HG03280 (cell line): ENCODE data around the gene PHRF1.

Source experiments
- ATAC-seq: cut with Tn5 transposase; IDR thresholded peaks from one replicate; pipeline ENCODE4 v1.9.1; 2021; ENCODE audit warnings: mild to moderate bottlenecking, moderate library complexity; ENCODE audit not compliant: unreplicated experiment

The PHRF1 gene, protein sequence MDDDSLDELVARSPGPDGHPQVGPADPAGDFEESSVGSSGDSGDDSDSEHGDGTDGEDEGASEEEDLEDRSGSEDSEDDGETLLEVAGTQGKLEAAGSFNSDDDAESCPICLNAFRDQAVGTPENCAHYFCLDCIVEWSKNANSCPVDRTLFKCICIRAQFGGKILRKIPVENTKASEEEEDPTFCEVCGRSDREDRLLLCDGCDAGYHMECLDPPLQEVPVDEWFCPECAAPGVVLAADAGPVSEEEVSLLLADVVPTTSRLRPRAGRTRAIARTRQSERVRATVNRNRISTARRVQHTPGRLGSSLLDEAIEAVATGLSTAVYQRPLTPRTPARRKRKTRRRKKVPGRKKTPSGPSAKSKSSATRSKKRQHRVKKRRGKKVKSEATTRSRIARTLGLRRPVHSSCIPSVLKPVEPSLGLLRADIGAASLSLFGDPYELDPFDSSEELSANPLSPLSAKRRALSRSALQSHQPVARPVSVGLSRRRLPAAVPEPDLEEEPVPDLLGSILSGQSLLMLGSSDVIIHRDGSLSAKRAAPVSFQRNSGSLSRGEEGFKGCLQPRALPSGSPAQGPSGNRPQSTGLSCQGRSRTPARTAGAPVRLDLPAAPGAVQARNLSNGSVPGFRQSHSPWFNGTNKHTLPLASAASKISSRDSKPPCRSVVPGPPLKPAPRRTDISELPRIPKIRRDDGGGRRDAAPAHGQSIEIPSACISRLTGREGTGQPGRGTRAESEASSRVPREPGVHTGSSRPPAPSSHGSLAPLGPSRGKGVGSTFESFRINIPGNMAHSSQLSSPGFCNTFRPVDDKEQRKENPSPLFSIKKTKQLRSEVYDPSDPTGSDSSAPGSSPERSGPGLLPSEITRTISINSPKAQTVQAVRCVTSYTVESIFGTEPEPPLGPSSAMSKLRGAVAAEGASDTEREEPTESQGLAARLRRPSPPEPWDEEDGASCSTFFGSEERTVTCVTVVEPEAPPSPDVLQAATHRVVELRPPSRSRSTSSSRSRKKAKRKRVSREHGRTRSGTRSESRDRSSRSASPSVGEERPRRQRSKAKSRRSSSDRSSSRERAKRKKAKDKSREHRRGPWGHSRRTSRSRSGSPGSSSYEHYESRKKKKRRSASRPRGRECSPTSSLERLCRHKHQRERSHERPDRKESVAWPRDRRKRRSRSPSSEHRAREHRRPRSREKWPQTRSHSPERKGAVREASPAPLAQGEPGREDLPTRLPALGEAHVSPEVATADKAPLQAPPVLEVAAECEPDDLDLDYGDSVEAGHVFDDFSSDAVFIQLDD (N-terminal part only)

DNA sequence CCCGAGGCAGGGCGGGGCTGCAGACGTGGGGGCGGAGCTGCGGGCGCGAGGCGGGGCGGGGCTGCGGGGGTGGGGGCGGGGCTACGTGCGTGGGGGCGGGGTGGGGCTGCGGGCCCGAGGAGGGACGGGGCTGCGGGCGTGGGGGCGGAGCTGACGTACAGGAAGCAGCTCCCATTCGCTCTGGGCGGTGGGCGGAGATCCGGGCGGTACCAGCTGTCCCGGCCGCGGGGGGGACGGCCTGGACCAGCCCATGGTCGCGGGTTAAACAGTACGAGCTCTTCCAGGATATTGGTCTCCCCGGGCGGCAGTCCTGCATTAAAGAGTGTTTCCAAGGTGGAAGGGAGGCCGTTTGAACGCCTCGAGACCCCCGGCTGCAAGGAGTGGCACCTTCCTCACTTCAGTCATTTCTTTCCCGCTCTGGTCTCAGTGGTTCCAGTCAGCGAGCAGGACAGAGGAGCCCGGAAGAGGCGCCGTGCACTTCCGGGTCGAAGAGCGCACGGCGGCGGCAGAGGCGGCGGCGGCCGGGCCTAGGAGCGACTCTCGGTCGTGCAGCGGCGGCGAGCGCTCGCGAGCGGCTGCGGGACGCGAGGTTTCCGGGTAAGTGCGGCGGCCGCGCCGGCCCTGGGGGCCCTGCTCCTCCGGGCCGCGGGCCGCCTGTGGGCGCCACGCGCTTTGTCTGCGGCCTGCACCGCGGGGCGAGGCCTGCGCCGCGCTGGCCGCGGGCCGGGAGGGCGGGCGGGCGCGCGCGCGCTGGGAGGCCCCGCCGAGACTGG, at the start of gene PHRF1:
Gene PHRF1 (plus strand): TSS at position 475 of the 773 bp plus-strand sequence. CDS start 5,043 bp downstream, outside the sequence.
- peak; percentile 86 for ATAC-seq

GRCh38 chr11:528166-528814, 48.0 kb upstream of the PHRF1 start:
- no peak for ATAC-seq

DNA sequence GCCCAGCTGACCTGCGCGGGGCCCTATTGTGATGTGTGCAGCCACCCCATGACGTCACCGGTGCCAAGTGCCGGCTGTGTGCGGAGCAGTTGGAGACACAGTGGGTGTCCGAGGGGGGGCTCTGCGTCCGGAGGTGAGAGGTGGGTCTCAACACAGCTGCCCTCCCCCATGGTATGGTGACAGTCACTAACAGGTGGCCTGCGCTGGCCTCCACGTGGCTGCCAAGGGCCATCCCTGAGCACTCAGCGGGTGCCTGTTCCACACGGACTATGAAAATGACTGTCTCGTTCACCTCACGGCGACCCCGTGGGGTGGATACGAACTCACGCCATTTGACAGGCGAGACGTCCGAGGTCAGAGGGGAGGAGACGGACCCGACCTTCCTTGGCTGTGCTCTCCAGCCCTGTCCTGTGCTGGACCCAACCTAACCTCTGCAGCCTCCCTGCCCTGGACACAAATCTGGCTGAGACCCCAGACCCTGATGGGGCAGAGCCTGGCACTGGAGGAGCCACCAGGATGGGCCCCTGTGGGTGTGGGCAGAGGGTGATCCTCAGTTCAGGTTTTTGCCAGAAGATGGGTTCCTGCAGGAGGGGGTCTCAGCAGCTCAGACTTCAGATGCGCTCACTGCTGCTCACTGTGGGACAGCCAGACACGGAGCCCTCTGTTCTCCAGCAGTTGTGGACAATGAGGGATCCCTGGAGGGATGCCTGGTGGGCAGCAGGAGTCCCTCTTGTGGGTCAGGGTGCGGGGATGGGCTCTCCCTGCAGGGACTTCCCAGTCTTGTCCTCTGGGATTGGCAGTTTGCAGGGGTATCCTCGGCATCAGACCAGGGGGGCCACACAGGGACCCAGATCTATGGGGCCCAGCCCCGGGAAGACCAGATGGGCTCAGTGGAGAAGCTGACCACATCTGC, 47.2 kb upstream of the PHRF1 start:
- ATAC-seq: no peak

DNA sequence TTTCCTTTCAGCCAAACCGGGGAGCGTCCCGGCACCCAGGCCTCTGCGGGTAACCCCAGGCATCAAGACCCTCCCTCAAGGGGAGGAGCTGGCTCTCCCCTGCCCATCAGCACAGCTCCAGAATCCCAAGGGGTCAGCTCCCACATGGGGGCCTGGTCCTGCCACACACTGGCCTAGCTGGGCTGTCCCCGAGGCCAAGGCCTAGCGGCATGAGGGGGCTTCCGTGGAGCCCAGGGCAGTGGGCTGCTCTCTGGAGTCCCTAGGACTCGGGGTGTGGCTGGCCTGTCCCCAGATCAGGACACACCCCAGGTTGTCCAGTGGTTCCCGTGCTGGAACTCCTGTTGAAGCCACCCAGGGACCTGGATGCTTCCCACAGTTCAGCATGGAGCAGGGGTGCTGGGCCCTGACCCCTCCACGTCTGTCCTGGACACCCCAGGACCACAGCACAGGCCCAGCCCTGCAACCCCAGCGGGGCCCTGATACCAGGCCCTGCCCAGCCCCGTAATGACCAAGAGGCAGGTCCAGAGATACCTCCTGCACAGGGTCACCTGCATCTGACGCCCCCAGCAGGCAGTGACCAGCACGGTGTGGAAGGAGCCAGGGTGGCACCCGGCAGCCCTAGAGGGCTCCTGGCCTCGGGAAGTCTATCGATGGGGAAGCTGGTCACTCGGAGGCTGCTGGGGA, 46.4 kb upstream of the PHRF1 start:
- ATAC-seq: no peak

DNA sequence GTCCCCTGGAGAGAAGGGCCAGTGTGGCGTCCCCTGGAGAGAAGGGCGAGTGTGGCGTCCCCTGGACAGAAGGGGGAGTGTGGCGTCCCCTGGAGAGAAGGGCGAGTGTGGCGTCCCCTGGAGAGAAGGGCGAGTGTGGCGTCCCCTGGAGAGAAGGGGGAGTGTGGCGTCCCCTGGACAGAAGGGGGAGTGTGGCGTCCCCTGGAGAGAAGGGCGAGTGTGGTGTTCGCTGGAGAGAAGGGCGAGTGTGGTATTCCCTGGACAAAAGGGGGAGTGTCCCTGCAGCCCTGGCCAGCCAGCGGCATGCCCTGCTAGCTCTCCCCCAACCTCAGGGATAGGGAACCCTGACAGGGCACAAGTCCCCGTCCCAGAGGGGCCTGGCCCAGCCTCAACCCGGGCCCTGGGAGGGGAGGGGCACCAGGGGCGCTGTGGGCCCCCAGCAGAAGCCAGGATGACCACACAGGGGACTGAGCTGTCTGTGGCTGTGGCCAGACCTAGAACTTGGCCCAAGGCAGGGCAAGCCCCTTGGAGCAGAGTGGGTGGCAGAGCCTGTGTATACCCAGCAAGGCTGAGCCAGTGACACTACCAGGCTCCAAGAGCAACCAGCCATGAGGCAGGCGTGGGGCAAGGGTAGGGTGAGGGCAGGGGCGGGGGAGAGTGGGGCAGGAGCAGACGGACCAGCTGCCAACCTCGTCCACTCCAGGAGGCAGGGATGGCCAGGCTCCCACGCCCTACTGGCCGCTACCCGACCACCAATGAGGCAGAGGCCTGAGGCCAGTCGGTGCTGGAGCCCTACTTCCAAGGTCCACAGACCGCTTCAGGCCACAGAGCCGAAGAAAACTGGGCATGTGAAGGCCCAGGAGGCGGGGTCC, 45.1 kb upstream of the PHRF1 start:
- no peak for ATAC-seq

DNA sequence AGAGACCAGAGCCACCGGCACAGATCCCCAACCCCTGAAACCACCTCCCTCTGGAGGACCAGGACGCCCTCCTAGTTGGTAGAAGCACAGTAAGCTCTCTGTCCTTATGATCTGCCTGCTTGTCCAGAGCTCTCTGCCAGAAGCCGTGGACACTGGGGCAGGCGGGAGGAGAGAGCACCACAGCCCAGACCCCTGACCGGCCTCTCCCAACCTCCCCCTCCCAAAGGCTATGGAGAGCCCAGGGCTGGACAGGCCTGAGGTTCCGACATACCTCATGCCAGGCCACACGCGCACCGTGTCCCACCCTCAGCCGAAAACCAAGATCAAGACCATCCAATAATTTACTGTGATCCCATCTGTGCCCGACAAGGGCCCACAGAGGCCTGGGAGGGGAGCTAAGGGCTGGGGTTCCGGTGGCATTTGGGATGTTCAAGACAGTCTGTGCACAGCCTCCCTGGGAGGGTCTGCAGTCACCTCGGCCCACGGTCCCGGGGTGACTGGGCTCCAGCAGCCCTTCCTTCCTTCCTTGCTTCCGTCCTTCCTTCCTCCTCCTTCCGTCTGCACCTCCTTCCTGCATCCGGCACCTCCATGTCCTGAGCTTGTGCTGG, 44.2 kb upstream of the PHRF1 start:
- ATAC-seq: no peak

- no peak for ATAC-seq
These were observed 43.7 kb upstream of the PHRF1 start for GRCh38 chr11:532527-532985.

GRCh38 chr11:532986-533585, 43.2 kb upstream of the PHRF1 start:
- no peak for ATAC-seq

DNA sequence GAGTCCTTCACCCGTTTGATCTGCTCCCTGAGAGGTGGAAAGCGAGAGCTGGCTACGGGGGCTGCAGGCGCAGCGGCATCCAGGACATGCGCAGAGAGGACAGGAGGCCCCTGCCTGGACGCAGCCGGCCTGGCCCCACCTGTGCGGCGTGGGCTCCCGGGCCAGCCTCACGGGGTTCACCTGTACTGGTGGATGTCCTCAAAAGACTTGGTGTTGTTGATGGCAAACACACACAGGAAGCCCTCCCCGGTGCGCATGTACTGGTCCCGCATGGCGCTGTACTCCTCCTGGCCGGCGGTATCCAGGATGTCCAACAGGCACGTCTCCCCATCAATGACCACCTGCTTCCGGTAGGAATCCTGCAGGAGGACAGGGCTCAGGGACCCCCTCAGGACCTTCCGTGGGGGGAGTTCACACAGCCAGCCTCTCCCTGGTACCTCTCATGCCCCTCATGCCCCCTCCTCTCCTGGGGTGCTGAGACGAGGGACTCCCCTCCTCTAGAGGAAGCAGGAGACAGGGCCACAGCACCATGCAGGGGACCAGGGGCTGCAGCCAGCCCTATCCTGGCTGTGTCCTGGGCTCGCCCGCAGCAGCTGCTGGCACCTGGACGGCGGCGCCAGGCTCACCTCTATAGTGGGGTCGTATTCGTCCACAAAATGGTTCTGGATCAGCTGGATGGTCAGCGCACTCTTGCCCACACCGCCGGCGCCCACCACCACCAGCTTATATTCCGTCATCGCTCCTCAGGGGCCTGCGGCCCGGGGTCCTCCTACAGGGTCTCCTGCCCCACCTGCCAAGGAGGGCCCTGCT, 42.5 kb upstream of the PHRF1 start:
- ATAC-seq: no peak

- no peak for ATAC-seq
These were observed 41.7 kb upstream of the PHRF1 start for GRCh38 chr11:534396-535209.

DNA sequence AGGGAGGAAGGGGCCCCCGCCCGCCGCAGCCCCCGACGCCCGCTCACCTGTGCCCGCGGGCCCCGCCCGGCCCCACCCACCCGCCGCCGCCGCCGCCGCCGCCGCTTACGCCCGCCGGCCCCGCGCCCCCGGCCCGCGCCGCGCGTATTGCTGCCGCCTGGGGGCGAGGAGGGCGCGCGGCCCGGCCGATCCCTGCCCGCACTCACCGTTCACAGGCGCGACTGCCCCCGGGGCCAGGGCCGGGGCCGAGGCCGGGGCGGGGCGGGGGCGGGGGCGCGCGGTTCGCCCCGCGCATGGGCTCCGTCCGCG, 41.1 kb upstream of the PHRF1 start:
- peak; percentile 25 for ATAC-seq

GRCh38 chr11:535519-536454, 40.5 kb upstream of the PHRF1 start, which contains the start of gene HRAS:
Gene HRAS, minus strand, starts transcription at chr11:535576.
- ATAC-seq: peak; percentile 66

DNA sequence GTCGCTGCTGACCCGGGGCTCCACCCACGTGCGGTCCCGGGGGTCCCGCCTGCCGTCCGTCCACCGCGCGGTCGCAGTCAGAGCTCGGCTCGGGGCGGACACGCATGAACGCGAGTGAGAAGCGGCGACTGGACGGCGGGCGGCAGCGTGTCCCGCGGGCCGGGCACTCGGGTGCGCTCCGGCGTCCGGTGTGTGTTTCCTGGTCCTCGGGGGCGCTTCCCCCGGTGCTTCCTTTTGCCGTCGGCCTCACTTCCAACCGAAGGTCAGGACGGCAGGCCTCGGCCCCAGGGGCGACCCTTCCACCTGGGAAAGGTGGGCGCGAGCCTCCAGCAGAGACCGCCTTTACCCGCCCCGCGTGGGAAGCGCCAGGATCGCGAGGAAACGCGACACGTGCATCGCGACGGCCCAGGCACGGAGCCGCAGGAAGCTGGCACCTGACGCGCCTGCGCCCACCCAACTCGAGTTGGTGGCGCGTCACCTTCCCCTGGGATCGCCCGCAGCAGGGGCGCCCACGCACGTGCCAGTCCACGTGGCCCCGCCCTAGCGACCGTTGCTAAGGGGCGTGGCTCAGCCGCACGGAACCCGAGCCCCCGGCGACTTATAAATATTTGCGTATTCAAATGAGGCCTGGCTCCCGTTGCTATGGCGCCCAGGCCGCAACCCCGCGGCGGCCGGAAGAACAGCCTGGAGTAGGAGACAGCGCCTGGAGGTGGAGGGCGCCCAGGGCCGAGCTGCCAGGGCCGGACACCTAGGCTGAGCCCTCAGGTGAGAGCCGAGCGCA, 39.2 kb upstream of the PHRF1 start, which contains the start of gene LRRC56:
Gene LRRC56 (plus strand): TSS at position 687 of the 781 bp plus-strand sequence. CDS start 3,158 bp downstream, outside the sequence.
- peak; percentile 53 for ATAC-seq
